ENCODE measurements around the gene MRPL50.

Gene MRPL50

DNA sequence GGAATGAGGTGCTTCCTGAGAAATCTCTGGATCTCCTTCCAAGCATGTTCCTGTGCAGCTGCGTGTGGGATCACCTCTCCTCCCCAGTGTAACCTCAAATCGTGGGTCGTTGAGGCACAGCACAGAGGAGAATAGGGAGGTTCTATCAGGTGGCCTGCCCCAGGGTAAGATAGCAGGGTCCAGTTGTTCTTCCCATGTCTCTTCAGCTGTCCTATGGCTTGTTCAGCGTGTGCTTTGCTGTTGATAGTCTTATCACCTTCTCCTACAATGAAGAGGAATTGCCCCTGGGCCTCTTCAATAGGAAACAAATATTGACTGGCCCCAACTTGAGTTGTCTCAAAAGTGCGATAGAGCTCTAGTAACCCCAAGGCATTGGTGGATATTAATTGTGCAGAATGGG, 36.0 kb downstream of the MRPL50 start:
- Histone ChIP-seq H3K36me3 (ENCODE audit: control insufficient read depth, insufficient read depth, low read length) (no peaks in the 10 kb centered on the region), H3K4me3 (ENCODE audit: extremely low read depth, insufficient read depth, low read length, poor library complexity, severe bottlenecking) (no peak overlapping the region), H3K9me3 (ENCODE audit: control insufficient read depth, low read length) (no peaks in the 10 kb centered on the region), H3K27ac (ENCODE audit: low read depth, low read length, severe bottlenecking) (no peak overlapping the region), H3K4me1 (ENCODE audit: control insufficient read depth, insufficient read depth, low read length, poor library complexity, severe bottlenecking) (no peaks in the 10 kb centered on the region)
- WGBS, 2 experiments (ENCODE audit: insufficient coverage in 2 of 2), result 84 to 94% methylated on average over 3 to 5 of the region's 5 CpGs

DNA sequence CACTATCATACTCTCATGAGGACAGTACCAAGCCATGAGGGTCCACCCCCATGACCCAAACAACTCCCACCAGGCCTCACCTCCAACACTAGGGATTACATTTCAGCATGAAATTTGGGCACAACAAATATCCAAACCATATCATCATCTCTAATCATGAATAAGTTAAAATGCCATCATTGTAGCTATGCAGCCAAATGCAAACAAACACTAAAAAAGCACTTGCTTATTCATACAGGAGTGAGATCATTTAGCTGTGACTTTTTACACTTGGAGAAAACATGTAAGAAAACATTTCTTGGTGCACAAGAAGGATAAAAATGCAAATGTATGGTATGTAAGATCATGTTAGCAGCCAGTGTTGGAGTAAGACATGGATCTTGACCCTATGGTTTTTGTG, 37.8 kb downstream of the MRPL50 start:
- Histone ChIP-seq H3K36me3 (ENCODE audit: control insufficient read depth, insufficient read depth, low read length) (no peaks in the 10 kb centered on the region), H3K9me3 (ENCODE audit: control insufficient read depth, low read length) (no peaks in the 10 kb centered on the region), H3K27ac (ENCODE audit: low read depth, low read length, severe bottlenecking) (no peak overlapping the region), H3K4me3 (ENCODE audit: extremely low read depth, insufficient read depth, low read length, poor library complexity, severe bottlenecking) (no peak overlapping the region), H3K4me1 (ENCODE audit: control insufficient read depth, insufficient read depth, low read length, poor library complexity, severe bottlenecking) (no peaks in the 10 kb centered on the region)

DNA sequence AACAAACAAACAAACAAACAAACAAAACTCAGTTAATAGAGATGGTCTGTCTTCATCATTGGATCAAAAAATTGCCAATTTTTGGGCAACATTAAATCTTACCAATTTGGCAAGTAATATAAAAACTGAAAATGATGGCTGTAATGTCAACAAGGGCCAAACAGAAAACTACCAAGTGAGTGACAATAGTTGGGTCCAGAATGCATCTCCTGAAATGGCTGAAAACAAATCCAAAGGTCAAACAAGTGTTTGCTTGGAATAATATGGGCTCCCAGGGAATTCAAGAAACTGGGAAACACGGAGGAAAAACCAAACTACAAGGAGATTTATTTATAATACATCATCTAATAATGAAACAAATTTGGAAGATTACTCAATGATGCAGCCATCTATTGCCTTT, 38.7 kb downstream of the MRPL50 start:
- Histone ChIP-seq H3K27ac (ENCODE audit: low read depth, low read length, severe bottlenecking) (no peak overlapping the region), H3K36me3 (ENCODE audit: control insufficient read depth, insufficient read depth, low read length) (no peaks in the 10 kb centered on the region), H3K4me3 (ENCODE audit: extremely low read depth, insufficient read depth, low read length, poor library complexity, severe bottlenecking) (no peak overlapping the region), H3K4me1 (ENCODE audit: control insufficient read depth, insufficient read depth, low read length, poor library complexity, severe bottlenecking) (no peaks in the 10 kb centered on the region), H3K9me3 (ENCODE audit: control insufficient read depth, low read length) (no peaks in the 10 kb centered on the region)
- WGBS, 2 experiments (ENCODE audit: insufficient coverage in 2 of 2), result no CpG with 5 or more reads among the region's 1 CpG

DNA sequence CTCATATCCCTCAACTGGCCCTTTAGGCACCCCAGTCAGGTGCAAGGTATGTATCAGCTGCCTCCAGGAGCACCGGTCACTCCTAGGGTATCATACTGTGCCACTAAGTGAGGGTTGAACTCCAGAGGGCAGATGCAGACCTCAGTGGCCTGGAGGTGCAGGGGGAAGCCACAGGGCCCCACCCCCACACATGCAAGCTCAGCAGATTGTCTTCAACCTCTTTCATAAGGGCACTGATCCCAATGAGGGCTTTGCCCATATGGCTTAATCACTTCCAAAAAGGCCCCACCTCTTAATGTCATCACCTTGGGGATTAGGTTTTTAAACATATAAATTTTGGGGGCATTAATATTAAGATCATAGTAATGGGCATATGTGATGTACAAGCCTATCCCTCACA, 41.8 kb downstream of the MRPL50 start:
- H3K27ac ChIP-seq (ENCODE audit: low read depth, low read length, severe bottlenecking), result no peak overlapping the region
- no peaks in the 10 kb centered on the region for H3K36me3 ChIP-seq (ENCODE audit: control insufficient read depth, insufficient read depth, low read length)
- 0% methylated on average over 1 of the region's 1 CpG for WGBS, 2 experiments (ENCODE audit: insufficient coverage in 2 of 2)
- H3K4me3 ChIP-seq (ENCODE audit: extremely low read depth, insufficient read depth, low read length, poor library complexity, severe bottlenecking), result no peak overlapping the region
- no peaks in the 10 kb centered on the region for H3K9me3 ChIP-seq (ENCODE audit: control insufficient read depth, low read length)
- H3K4me1 ChIP-seq (ENCODE audit: control insufficient read depth, insufficient read depth, low read length, poor library complexity, severe bottlenecking), result no peaks in the 10 kb centered on the region

DNA sequence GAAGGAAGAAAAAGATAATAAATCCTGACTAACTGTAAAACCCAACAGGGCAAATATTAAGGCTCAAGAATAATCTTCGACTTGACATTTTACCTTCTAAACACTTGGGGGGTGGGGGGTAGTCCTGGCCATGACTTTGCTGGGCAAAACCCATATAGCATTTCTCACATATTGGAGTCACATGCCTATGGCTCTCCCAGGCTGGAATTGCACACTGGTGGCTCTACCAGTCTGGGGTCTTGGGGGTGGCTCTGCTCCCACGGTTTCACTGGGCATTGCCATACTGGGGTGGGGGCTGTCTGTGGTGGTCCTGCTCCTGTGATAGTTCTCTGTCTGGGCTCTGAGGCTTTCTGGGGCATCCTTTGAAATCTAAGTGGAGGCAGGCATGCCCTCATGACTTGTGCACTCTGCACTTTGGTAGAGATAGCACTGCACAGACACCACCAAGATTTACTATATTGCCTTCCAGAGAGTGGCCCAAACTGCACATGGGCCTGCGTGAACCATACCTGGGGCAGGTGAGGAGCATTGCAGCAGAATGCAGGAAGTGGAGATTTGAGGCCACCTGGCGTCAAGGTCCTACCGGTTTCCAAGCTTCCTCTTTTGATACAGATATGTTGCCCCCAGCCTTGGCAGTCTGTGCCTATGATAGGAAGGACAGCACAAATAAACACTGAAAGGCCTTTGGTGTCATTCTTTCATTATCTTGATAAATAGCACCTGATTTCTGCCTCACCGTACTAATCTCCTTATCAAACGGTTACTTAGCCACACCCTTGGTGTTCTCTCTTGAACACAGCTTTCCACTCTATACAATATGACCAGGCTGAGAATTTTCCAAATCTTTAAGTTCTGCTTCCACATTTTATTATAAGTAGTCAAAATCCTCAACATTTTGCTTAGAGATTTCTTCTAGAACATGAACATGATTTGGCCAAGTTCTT, 43.4 kb downstream of the MRPL50 start:
- Histone ChIP-seq H3K4me3 (ENCODE audit: extremely low read depth, insufficient read depth, low read length, poor library complexity, severe bottlenecking) (no peak overlapping the region), H3K4me1 (ENCODE audit: control insufficient read depth, insufficient read depth, low read length, poor library complexity, severe bottlenecking) (no peaks in the 10 kb centered on the region), H3K36me3 (ENCODE audit: control insufficient read depth, insufficient read depth, low read length) (no peaks in the 10 kb centered on the region), H3K27ac (ENCODE audit: low read depth, low read length, severe bottlenecking) (no peak overlapping the region), H3K9me3 (ENCODE audit: control insufficient read depth, low read length) (no peaks in the 10 kb centered on the region)
- 91 to 95% methylated on average over 4 to 6 of the region's 7 CpGs for WGBS, 2 experiments (ENCODE audit: insufficient coverage in 2 of 2)

DNA sequence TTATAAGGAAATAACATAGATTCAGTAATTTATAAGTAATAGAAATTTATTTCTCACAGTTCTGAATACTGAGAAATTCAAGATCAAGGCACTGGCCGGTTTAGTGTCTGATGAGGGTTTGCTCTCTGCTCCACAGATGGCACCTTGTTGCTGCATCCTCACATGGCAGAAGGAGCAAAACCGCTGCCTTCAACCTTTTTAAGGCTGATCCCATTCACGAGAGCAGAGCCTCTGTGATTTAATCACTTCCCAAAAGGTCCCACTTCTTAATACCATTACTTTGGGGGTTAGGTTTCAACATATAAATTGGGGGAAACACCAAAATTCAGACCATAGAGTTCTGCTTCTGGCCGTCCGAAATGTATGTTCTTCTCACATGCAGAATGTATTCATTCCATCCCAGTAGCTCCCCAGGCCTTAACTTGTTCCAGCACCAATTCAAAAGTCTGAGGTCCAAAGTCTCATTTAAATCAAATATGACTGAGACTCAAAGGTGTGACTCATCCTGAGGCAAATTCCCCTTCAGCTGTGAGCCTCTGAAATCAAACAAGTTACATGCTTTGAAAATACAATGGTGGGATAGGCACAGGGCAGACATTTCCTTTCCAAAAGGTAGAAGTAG, 44.2 kb downstream of the MRPL50 start:
- no peak overlapping the region for H3K27ac ChIP-seq (ENCODE audit: low read depth, low read length, severe bottlenecking)
- H3K4me3 ChIP-seq (ENCODE audit: extremely low read depth, insufficient read depth, low read length, poor library complexity, severe bottlenecking), result no peak overlapping the region
- no peaks in the 10 kb centered on the region for H3K36me3 ChIP-seq (ENCODE audit: control insufficient read depth, insufficient read depth, low read length)
- H3K9me3 ChIP-seq (ENCODE audit: control insufficient read depth, low read length), result no peaks in the 10 kb centered on the region
- WGBS, 2 experiments (ENCODE audit: insufficient coverage in 2 of 2), result 82 to 100% methylated on average over 2 of the region's 5 CpGs
- no peaks in the 10 kb centered on the region for H3K4me1 ChIP-seq (ENCODE audit: control insufficient read depth, insufficient read depth, low read length, poor library complexity, severe bottlenecking)

DNA sequence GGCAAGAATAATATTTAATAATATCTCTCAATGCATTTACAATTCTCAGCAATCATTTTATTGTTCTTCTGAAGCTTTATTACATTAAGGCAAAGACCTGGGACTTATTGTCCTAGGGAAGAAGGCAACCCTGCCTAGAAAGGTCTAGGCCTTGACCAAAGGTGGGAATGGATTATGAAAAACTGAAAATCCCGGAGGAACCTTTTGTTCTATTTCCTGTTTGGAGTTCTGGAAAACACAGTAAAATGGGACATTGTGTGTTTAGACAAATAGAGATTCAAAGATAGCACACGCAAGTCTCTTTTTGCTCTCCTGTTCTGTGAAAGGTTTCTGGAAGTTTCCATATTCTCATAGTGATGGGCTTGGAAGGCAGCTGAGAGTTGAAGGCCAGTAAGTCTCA, 44.7 kb downstream of the MRPL50 start:
- Histone ChIP-seq H3K4me3 (ENCODE audit: extremely low read depth, insufficient read depth, low read length, poor library complexity, severe bottlenecking) (no peak overlapping the region), H3K36me3 (ENCODE audit: control insufficient read depth, insufficient read depth, low read length) (no peaks in the 10 kb centered on the region), H3K27ac (ENCODE audit: low read depth, low read length, severe bottlenecking) (no peak overlapping the region), H3K4me1 (ENCODE audit: control insufficient read depth, insufficient read depth, low read length, poor library complexity, severe bottlenecking) (no peaks in the 10 kb centered on the region), H3K9me3 (ENCODE audit: control insufficient read depth, low read length) (no peaks in the 10 kb centered on the region)
- 85 to 100% methylated on average over 2 of the region's 2 CpGs for WGBS, 2 experiments (ENCODE audit: insufficient coverage in 2 of 2)

DNA sequence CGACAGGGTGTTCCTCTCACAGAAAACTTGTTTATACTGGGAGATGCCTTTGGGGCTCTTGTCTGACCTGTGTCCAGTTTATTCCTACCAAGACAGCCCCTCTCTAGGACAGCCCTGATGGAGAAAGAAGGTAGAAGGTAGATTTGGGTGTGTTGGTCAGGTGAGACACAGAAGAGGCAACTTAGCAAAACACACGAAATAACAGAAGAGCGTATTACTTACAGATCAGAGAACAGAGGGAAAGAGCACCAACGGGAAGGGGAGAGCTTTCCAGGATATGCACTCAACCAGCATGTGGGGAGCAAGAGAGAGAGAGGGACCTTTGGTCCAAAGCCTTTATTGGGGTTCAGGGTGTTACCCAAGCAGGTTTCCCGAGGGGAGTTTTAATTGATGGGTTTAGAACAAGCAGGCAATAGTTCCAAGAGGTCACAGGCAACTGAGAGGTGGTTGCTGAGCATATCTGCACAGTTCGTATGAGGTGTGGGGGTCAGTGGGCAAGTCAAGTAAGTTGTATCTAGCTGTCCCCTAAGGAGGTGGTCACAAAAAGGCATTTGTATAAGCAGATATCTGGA, 45.4 kb downstream of the MRPL50 start:
- WGBS, 2 experiments (ENCODE audit: insufficient coverage in 2 of 2), result 89 to 94% methylated on average over 4 to 5 of the region's 6 CpGs

DNA sequence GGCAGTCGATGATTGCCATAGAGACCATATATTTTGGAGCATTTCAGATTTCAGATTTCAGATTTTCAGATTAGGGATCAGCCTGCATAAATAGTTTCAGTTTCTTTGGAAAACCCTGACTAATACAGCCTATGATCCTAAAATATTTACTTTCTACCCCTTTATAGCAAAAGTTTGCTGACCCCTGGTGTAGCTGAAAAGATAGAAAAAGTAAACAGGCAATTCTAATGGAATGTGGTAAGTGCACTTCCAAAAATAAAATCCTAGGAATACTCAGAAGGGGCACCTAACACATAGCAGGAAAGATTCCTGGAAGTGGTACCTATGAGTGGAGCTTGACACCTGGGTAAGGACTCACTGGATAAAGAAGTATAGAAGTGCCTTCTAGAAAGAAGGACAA, 48.1 kb downstream of the MRPL50 start:
- no peak overlapping the region for H3K27ac ChIP-seq (ENCODE audit: low read depth, low read length, severe bottlenecking)
- H3K36me3 ChIP-seq (ENCODE audit: control insufficient read depth, insufficient read depth, low read length), result no peaks in the 10 kb centered on the region
- no peaks in the 10 kb centered on the region for H3K4me1 ChIP-seq (ENCODE audit: control insufficient read depth, insufficient read depth, low read length, poor library complexity, severe bottlenecking)
- no peaks in the 10 kb centered on the region for H3K9me3 ChIP-seq (ENCODE audit: control insufficient read depth, low read length)
- no CpG with 5 or more reads among the region's 1 CpG for WGBS, 2 experiments (ENCODE audit: insufficient coverage in 2 of 2)
- H3K4me3 ChIP-seq (ENCODE audit: extremely low read depth, insufficient read depth, low read length, poor library complexity, severe bottlenecking), result no peak overlapping the region

More for the DNA sequence above, 45.4 kb downstream of the MRPL50 start:
- no peaks in the 10 kb centered on the region for H3K36me3 ChIP-seq (ENCODE audit: control insufficient read depth, insufficient read depth, low read length)
- no peak overlapping the region for H3K4me3 ChIP-seq (ENCODE audit: extremely low read depth, insufficient read depth, low read length, poor library complexity, severe bottlenecking)
- H3K4me1 ChIP-seq (ENCODE audit: control insufficient read depth, insufficient read depth, low read length, poor library complexity, severe bottlenecking), result no peaks in the 10 kb centered on the region
- H3K9me3 ChIP-seq (ENCODE audit: control insufficient read depth, low read length), result no peaks in the 10 kb centered on the region
- H3K27ac ChIP-seq (ENCODE audit: low read depth, low read length, severe bottlenecking), result no peak overlapping the region

DNA sequence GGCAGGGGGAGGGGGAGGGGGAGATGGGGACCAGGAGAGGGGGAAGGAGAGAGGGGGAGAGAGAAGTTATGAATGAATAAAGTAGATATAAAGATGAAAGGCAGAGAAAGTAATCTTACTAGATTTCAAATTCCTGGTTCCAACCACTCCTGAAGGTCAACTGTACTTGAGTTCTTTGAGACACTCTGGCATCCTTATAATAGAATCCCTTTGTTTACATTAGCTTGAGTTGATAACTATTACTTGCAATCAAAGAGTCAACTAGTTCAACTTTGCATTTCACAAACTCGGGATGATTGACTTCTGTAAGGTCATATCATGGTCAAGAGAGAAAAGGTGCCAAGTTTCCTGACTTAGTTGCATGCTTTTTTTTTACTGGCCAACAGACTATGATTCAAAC, 55.8 kb downstream of the MRPL50 start:
- no peak overlapping the region for H3K27ac ChIP-seq (ENCODE audit: low read depth, low read length, severe bottlenecking)
- H3K9me3 ChIP-seq (ENCODE audit: control insufficient read depth, low read length), result no peaks in the 10 kb centered on the region
- no peaks in the 10 kb centered on the region for H3K4me1 ChIP-seq (ENCODE audit: control insufficient read depth, insufficient read depth, low read length, poor library complexity, severe bottlenecking)
- H3K4me3 ChIP-seq (ENCODE audit: extremely low read depth, insufficient read depth, low read length, poor library complexity, severe bottlenecking), result no peak overlapping the region
- 100% methylated on average over 1 of the region's 1 CpG; no CpG with 5 or more reads in 1 of the 2 experiments for WGBS, 2 experiments (ENCODE audit: insufficient coverage in 2 of 2)
- no peaks in the 10 kb centered on the region for H3K36me3 ChIP-seq (ENCODE audit: control insufficient read depth, insufficient read depth, low read length)

DNA sequence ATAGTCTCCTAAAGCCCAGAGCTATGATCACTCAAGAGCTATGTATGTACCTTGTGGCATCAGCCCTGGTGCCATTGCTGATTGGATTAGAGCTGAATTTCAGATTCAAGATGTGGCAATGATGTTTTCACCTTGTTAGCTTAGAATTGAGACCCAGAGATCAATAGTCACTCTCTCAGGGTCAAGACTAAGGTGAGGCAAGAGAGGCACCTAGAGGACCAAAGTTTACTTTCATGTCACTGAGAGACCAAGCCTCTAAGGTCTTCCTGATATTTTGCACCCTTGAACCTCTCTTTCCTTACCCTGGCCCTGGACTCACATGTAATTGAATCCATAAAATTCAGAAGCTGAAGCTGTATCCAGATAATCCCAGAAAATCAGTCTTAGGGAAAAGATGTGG, 56.5 kb downstream of the MRPL50 start:
- H3K4me1 ChIP-seq (ENCODE audit: control insufficient read depth, insufficient read depth, low read length, poor library complexity, severe bottlenecking), result no peaks in the 10 kb centered on the region
- no peaks in the 10 kb centered on the region for H3K36me3 ChIP-seq (ENCODE audit: control insufficient read depth, insufficient read depth, low read length)
- H3K27ac ChIP-seq (ENCODE audit: low read depth, low read length, severe bottlenecking), result no peak overlapping the region
- no peak overlapping the region for H3K4me3 ChIP-seq (ENCODE audit: extremely low read depth, insufficient read depth, low read length, poor library complexity, severe bottlenecking)
- H3K9me3 ChIP-seq (ENCODE audit: control insufficient read depth, low read length), result no peaks in the 10 kb centered on the region
